ENCODE results near the gene ETV6.

The ETV6 gene

GRCh38 chr12:11642785-11643184, 6.7 kb upstream of the ETV6 start:
- DNase-seq (ENCODE audit: extremely low read depth in 1 of 2, low read depth in 1 of 2) = no peak

GRCh38 chr12:11645391-11645790, 4.1 kb upstream of the ETV6 start:
- no peak for DNase-seq (ENCODE audit: extremely low read depth in 1 of 2, low read depth in 1 of 2)

GRCh38 chr12:11648514-11649412, 711 bp upstream of the ETV6 start:
- DNase-seq (ENCODE audit: extremely low read depth in 1 of 2, low read depth in 1 of 2) = peak; percentile 37 to 47

GRCh38 chr12:11650286-11651281, 1.1 kb downstream of the ETV6 start:
- DNase-seq (ENCODE audit: extremely low read depth in 1 of 2, low read depth in 1 of 2) = no peak

- no peak for DNase-seq (ENCODE audit: extremely low read depth in 1 of 2, low read depth in 1 of 2)
Observed at GRCh38 chr12:11651381-11651780, 1.9 kb downstream of the ETV6 start.

- no peak for DNase-seq (ENCODE audit: extremely low read depth in 1 of 2, low read depth in 1 of 2)
Observed at GRCh38 chr12:11651785-11652184, 2.3 kb downstream of the ETV6 start.

GRCh38 chr12:11652351-11653040, 3.0 kb downstream of the ETV6 start:
- peak in 1 of 2 donors; percentile 31 for DNase-seq (ENCODE audit: extremely low read depth in 1 of 2, low read depth in 1 of 2)

- DNase-seq (ENCODE audit: extremely low read depth in 1 of 2, low read depth in 1 of 2) = peak; percentile 35 to 55
Observed at GRCh38 chr12:11653215-11653753, 3.8 kb downstream of the ETV6 start.

GRCh38 chr12:11654338-11654737, 4.9 kb downstream of the ETV6 start:
- no peak for DNase-seq (ENCODE audit: extremely low read depth in 1 of 2, low read depth in 1 of 2)

- no peak for DNase-seq (ENCODE audit: extremely low read depth in 1 of 2, low read depth in 1 of 2)
Observed at GRCh38 chr12:11654802-11655201, 5.3 kb downstream of the ETV6 start.

GRCh38 chr12:11655842-11656241, 6.4 kb downstream of the ETV6 start:
- DNase-seq (ENCODE audit: extremely low read depth in 1 of 2, low read depth in 1 of 2) = no peak

GRCh38 chr12:11656550-11656949, 7.1 kb downstream of the ETV6 start:
- DNase-seq (ENCODE audit: extremely low read depth in 1 of 2, low read depth in 1 of 2) = no peak

- DNase-seq (ENCODE audit: extremely low read depth in 1 of 2, low read depth in 1 of 2) = no peak
Observed at GRCh38 chr12:11657511-11657910, 8.0 kb downstream of the ETV6 start.

- no peak for DNase-seq (ENCODE audit: extremely low read depth in 1 of 2, low read depth in 1 of 2)
Observed at GRCh38 chr12:11658791-11659190, 9.3 kb downstream of the ETV6 start.

- DNase-seq (ENCODE audit: extremely low read depth in 1 of 2, low read depth in 1 of 2) = no peak
Observed at GRCh38 chr12:11660624-11661023, 11.2 kb downstream of the ETV6 start.

- DNase-seq (ENCODE audit: extremely low read depth in 1 of 2, low read depth in 1 of 2) = no peak
Observed at GRCh38 chr12:11661491-11662089, 12.1 kb downstream of the ETV6 start.

GRCh38 chr12:11662369-11662768, 12.9 kb downstream of the ETV6 start:
- no peak for DNase-seq (ENCODE audit: extremely low read depth in 1 of 2, low read depth in 1 of 2)

- no peak for DNase-seq (ENCODE audit: extremely low read depth in 1 of 2, low read depth in 1 of 2)
Observed at GRCh38 chr12:11663130-11663529, 13.7 kb downstream of the ETV6 start.

GRCh38 chr12:11664101-11664500, 14.6 kb downstream of the ETV6 start:
- DNase-seq (ENCODE audit: extremely low read depth in 1 of 2, low read depth in 1 of 2) = no peak
